Type B pancreatic cell (in vitro differentiated cells): ENCODE measurements around the gene WWC1. TPM values are rescaled to one million over a fixed set of nuclear protein-coding genes. Genes with fewer than 3 reads are reported as not detected.

Source experiments
- DNase-seq: peaks from one replicate; pipeline ENCODE4 v3.0.0; 2021; ENCODE audit warnings: mixed read lengths; ENCODE audit not compliant: unreplicated experiment; ENCODE audit errors: extremely low spot score
- H3K27ac Mint-ChIP-seq: 2 replicates; pipeline ENCODE4 v1.8.0; 2021; ENCODE audit warnings: mild to moderate bottlenecking, mixed read lengths
- H3K27me3 Mint-ChIP-seq: 2 replicates; pipeline ENCODE4 v1.8.0; 2021; ENCODE audit warnings: mixed read lengths
- H3K36me3 Mint-ChIP-seq: 2 replicates; pipeline ENCODE4 v1.8.0; 2021; ENCODE audit warnings: mixed read lengths
- H3K4me1 Mint-ChIP-seq: one replicate; pipeline ENCODE4 v1.8.0; 2021; ENCODE audit warnings: mixed read lengths; ENCODE audit not compliant: unreplicated experiment
- H3K4me3 Mint-ChIP-seq: 2 replicates; pipeline ENCODE4 v1.8.0; 2021; ENCODE audit warnings: mild to moderate bottlenecking, mixed read lengths
- H3K9me3 Mint-ChIP-seq: 2 replicates; pipeline ENCODE4 v1.8.0; 2021; ENCODE audit warnings: mixed read lengths
- CTCF ChIP-seq: fragments of 200-600 bp; sonication (generic); conservative IDR thresholded peaks from 2 replicates; pipeline ENCODE4 v1.5.0; 2021; ENCODE audit warnings: antibody characterized with exemption, mild to moderate bottlenecking
- long read RNA-seq: library from polyadenylated mRNA; unstranded; transcript quantifications from one replicate; pipeline ENCODE4 v2.0.0, GENCODE V29; 2020
- total RNA-seq: library from RNA; stranded (reverse); gene quantifications from 2 replicates; pipeline ENCODE4 v1.2.1, GENCODE V29; 2021; ENCODE audit warnings: low replicate concordance

WWC1 gene
- 80.1 and 183 TPM in 2 replicates for total RNA-seq
- long read RNA-seq, partial matches to known transcripts: 23 of 31 reads
- long read RNA-seq, other reads (novel, unspliced or antisense): 8 of 31 reads

GRCh38 chr5:168291342-168291963 is at the start of gene WWC1:
TSS of gene WWC1 (plus strand) at chr5:168291645. CDS start at chr5:168292153, 508 bp downstream.
- Mint-ChIP-seq H3K27ac (peak within 1 kb of the TSS; percentile 83), H3K4me1 (peaks cover 52% of the 10 kb centered on the region), H3K9me3 (no peaks in the 10 kb centered on the region)

GRCh38 chr5:168244838-168245559 is 46.4 kb upstream of the WWC1 start:
- no peak overlapping the region for H3K4me3 Mint-ChIP-seq
- H3K27ac Mint-ChIP-seq: no peak overlapping the region
- no peaks in the 10 kb centered on the region for H3K27me3 Mint-ChIP-seq
- no peaks in the 10 kb centered on the region for H3K9me3 Mint-ChIP-seq
- no peaks in the 10 kb centered on the region for H3K4me1 Mint-ChIP-seq
- H3K36me3 Mint-ChIP-seq: peaks cover 17% of the 10 kb centered on the region
- no peak for DNase-seq
- no peak for TF ChIP-seq CTCF

More at GRCh38 chr5:168291342-168291963, at the start of gene WWC1:
- peak; percentile 88 for DNase-seq
- H3K4me3 Mint-ChIP-seq: peak within 1 kb of the TSS; percentile 91
- H3K36me3 Mint-ChIP-seq: no peaks in the 10 kb centered on the region
- peaks cover 4% of the 10 kb centered on the region for H3K27me3 Mint-ChIP-seq
- TF ChIP-seq CTCF: peak; percentile 71

GRCh38 chr5:168249923-168250322 is 41.5 kb upstream of the WWC1 start:
- H3K27me3 Mint-ChIP-seq: no peaks in the 10 kb centered on the region
- TF ChIP-seq CTCF: no peak
- no peak overlapping the region for H3K4me3 Mint-ChIP-seq

DNA sequence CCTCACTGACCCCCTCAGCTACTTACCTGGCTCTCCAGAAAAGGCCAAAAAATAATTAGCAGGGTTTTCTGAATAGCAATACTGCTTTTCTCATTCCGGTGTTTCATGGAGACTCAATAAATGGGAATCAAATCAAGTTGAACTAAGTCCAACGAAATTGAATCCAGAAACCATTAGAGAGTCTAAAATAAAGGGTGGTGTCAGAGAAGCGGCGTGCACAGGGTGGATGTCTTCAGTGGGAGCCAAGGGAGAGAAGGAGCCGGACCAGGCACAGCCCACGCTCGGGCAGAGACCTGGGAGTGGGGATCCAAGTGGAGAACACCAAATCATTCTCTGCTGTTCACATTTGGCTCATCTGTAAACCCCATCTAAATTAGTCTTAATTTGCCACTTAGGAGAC is 40.2 kb upstream of the WWC1 start:
- Mint-ChIP-seq H3K27ac (no peak overlapping the region), H3K4me1 (no peaks in the 10 kb centered on the region), H3K9me3 (no peaks in the 10 kb centered on the region), H3K27me3 (no peaks in the 10 kb centered on the region), H3K36me3 (peaks cover 14% of the 10 kb centered on the region), H3K4me3 (no peak overlapping the region)
- DNase-seq: no peak
- no peak for TF ChIP-seq CTCF

More at GRCh38 chr5:168249923-168250322, 41.5 kb upstream of the WWC1 start:
- DNase-seq: no peak
- Mint-ChIP-seq H3K36me3 (peaks cover 14% of the 10 kb centered on the region), H3K4me1 (no peaks in the 10 kb centered on the region), H3K9me3 (no peaks in the 10 kb centered on the region), H3K27ac (no peak overlapping the region)

- no peak overlapping the region for H3K4me3 Mint-ChIP-seq
- H3K9me3 Mint-ChIP-seq: no peaks in the 10 kb centered on the region
- no peak for TF ChIP-seq CTCF
- H3K27me3 Mint-ChIP-seq: no peaks in the 10 kb centered on the region
- H3K27ac Mint-ChIP-seq: no peak overlapping the region
- DNase-seq: no peak
- no peaks in the 10 kb centered on the region for H3K4me1 Mint-ChIP-seq
- H3K36me3 Mint-ChIP-seq: peaks cover 4% of the 10 kb centered on the region
These were observed 37.3 kb upstream of the WWC1 start for GRCh38 chr5:168254013-168254693.
